Non-pigmented ciliary epithelial cell (primary cell): ENCODE data around the gene RAB27A.
A peak's percentile ranks its signal among the peaks of the same experiment; 100 is the strongest.
"Not testable (repeated sequence)": the region's sequence is repeated elsewhere in the genome, so short reads cannot be mapped to it uniquely, and the experiment has no call there.

Experiments
- DNase-seq: peaks from one replicate; pipeline ENCODE4 v3.0.0-alpha.2; 2010; ENCODE audit warnings: low read depth

Gene RAB27A

GRCh38 chr15:55289746-55290527 is at the start of gene RAB27A:
Gene RAB27A (minus strand): TSS chr15:55289813. CDS start chr15:55234934, 54,879 bp downstream.
- DNase-seq = no peak

DNA sequence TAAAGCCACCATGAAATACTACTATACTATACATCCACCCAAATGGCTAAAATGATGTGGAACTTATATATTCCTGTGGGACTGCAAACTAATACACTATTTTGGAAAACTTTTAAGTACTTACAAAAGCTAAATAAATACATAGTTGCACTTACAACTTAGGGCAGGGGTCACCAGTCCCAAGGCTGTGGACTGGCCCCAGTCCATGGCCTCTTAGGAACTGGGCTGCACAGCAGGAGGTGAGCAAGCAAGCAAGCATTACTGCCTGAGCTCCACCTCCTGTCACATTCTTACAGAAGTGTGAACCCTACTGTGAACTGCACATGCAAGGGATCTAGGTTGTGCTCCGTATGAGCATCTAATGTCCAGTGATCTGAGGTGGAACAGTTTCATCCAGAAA is 47.5 kb upstream of the RAB27A start:
- DNase-seq = no peak

DNA sequence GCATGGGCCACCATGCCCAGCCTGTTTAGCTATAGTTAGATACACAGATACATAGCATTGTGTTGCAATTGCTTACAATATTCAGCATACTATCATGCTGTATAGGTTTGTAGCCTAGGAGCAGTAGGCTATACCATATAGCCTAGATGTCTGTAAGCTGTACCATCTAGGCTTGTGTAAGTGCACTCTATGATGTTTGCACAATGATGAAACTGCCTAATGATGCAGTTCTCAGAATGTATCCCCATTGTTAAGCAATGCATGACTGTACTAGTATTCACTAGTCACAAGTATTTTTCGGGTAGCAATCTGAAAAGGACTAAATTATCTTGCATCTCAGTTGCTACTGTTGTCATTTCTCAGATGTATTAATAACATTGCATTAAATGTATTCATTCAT is 45.4 kb upstream of the RAB27A start:
- DNase-seq = no peak

- no peak for DNase-seq
Measured at GRCh38 chr15:55334371-55334770, 44.8 kb upstream of the RAB27A start.

- no peak for DNase-seq
Measured at GRCh38 chr15:55327387-55327786, 37.8 kb upstream of the RAB27A start.

DNA sequence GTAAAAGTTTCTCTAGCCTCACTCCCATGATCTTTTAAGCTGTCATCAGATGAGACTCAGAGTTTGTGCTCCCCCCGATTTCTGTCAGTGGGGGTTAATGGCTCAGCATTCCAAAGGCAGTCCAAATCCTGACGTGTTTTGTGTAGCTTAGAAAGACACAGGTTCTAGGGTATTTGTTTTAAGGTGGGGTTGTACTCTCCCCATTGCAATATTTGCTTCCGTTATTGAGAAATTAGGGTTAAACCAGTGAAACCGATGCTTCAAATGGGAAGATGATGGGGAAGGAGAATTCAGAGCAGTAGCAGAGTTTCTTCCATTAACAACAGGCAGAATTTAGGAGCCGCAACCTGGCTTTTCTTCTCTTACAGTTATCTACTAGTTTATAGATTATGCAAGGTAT is 32.9 kb upstream of the RAB27A start:
- DNase-seq = no peak

DNA sequence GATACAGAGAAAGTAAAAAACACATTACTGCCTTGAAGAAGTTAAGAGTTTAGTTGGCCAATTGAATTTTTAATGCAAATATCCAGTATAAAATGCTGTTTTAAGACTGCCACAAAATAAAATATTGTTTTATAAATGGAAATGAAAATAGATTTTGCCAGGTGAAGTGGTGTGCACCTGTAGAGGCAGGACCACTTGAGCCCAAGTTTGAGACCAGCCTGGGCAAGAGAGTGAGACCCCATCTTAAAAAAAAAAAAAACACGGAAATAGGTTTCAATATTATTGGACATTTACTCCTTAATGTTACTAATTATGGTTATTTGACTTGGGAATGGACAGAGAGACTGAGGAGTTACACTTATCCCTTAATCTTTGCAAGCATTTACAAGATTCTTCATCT is 31.4 kb upstream of the RAB27A start:
- DNase-seq = no peak

DNA sequence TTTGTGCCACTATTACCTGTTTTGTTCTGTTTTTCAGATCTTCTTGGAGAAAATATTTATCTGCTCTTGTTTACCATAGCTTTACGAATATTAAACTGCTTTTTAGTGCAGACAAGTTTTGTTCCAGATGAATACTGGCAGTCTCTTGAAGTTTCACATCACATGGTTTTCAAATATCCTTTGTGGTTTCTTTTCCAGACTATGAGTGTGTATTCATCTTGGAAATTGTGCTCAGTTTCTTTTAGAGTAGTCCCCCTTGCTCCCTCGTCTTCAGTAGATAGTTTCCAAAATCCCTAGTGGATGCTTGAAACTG is 30.6 kb upstream of the RAB27A start:
- no peak for DNase-seq

DNA sequence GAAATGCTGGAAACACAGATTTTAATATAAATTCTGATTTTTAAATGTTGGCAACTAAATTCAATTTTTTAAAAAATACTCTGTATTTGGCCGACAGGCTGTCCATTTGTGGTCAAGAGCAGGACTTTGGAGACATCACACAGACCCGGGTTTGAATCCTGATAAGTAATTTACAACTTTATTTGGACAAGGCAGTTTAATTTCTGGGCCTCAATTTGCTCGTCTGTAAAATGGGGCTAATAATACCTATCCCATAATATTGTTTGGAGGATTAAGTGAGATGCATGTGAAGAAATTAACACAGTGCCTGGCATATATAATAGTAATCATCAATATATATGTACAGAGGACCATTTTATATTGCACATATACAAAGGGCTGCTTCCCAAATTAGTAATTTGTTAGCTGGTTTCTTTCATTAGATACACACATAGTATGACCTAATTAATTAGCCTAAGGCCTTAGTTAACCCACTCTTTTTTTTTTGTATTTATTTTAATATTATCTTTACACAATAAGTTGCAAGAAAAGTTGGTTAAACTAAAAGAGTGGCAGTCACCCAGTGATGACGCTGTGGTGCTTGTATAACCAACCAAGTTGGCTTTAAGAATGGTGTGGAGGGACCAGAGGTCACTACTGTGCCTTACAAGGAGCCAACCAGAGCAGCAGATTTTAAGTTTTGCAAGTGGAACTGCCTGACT is 30.1 kb upstream of the RAB27A start:
- no peak for DNase-seq

DNA sequence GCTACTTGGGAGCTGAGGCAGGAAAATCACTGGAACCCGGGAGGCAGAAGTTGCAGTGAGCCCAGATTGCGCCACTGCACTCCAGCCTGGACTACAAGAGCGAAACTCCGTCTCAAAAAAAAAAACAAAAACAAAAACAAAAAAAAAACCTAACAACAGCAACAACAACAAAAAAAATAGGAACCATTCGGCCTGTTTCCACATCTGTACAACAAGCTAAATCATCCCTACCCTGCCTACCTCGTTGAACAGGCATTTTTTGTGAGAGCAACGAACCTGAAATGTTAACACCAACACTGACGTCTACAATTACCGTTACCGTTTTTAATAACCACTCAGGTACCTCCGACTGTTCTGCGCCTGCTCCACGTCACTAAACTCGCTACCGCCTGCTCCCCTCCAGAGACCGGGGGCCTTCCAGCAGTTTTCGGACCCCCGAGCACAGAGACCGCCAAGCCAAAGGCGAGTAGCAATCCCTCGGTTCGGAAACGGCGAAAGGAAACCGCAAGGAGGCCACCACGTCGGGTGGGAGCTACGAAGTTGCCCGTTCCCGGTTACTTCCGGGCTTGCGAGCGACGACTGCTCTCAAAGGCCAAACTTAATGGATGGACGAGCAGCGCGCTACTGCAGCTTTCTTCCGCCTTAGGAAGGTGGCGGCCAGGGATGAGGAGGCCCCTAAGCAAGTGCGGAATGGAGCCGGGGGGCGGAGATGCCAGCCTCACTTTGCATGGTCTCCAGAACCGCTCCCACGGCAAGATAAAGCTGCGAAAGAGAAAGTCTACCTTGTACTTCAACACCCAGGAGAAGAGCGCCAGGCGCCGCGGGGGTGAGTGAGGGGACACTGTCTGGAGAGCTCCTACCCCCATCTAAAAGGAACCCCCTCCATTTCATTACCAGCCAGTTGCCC is 29.2 kb upstream of the RAB27A start, which contains the start of the genes PIGB and PIGBOS1:
PIGB (plus strand) TSS at position 635 of the 907 bp plus-strand sequence; CDS start at position 664, 29 bp downstream.
PIGBOS1 (minus strand) TSS at position 536 of the 907 bp plus-strand sequence. CDS start 1,331 bp downstream, outside the sequence.
- peak; percentile 60 for DNase-seq

DNA sequence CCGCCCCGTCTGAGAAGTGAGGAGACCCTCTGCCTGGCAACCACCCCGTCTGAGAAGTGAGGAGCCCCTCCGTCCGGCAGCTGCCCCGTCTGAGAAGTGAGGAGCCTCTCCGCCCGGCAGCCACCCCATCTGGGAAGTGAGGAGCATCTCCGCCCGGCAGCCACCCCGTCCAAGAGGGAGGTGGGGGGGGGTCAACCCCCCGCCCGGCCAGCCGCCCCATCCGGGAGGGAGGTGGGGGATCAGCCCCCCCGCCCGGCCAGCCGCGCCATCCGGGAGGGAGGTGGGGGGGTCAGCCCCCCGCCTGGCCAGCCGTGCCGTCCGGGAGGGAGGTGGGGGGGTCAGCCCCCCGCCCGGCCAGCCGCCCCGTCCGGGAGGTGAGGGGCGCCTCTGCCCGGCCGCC is 13.2 kb upstream of the RAB27A start:
- DNase-seq = not testable (repeated sequence)

DNA sequence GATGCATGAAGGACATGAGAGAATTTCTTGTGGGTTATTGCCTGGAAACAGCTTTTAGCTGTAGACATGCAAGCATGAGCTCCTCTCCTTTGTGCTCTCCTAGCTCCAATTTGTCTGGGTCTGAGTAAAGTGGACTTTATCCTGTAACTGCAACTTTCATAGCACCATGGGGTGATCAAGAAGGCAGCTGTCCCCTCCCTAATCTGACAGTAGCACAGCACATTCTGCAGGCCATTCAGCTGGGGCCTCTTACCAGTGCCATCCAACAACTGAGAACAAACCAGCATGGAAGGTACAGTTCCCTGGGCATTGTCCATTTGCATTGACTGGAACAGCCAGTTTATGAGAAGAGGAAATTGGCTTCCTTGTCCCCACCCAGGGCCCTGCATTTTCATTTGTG is 7.7 kb upstream of the RAB27A start:
- no peak for DNase-seq

- no peak for DNase-seq
Measured at GRCh38 chr15:55290528-55291057, 980 bp upstream of the RAB27A start.

- no peak for DNase-seq
Measured at GRCh38 chr15:55289011-55289745, 435 bp downstream of the RAB27A start.

- no peak for DNase-seq
Measured at GRCh38 chr15:55288006-55288717, 1.5 kb downstream of the RAB27A start.

- not testable (repeated sequence) for DNase-seq
Measured at GRCh38 chr15:55286442-55287189, 3.0 kb downstream of the RAB27A start.

- no peak for DNase-seq
Measured at GRCh38 chr15:55284426-55284825, 5.2 kb downstream of the RAB27A start.

GRCh38 chr15:55283379-55284147 is 6.0 kb downstream of the RAB27A start:
- DNase-seq = no peak

DNA sequence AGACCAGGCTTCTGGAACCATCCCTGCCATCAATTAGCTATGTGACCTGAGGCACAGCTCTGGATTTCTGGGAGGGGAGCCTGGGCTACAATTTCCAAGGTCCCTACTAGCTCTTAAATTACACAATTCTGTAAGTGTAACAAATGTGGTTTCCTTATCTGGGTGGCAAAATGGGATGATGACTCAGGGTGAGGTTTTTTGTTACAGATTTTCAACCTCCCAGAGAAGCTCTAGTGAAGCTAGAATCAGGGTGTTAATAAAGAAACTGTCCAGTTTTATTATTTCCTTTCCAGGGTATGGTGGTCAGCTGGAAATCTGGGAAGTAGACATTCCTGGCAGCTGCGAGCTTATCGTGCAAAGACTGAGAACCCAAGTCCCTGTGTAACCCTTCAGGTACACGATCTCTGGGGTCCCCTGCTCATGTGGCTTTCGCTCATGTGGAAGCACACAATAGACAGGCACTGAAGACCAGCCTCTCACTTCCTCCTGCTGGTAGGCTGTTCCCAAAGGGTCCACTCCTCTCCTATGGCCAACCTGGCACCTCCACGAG is 7.3 kb downstream of the RAB27A start:
- peak; percentile 53 for DNase-seq
